Chondrocyte (in vitro differentiated cells): Measurements from ENCODE around the gene CKM. TPM values are rescaled to one million over a fixed set of nuclear protein-coding genes. Genes with fewer than 3 reads are reported as not detected.

Experiments
- DNase-seq: peaks from one replicate; pipeline ENCODE4 v3.0.0; 2021; ENCODE audit warnings: mixed read lengths, low spot score
- H3K27ac Mint-ChIP-seq: one replicate; pipeline ENCODE4 v1.8.0; 2021; ENCODE audit warnings: mild to moderate bottlenecking, moderate library complexity, mixed read lengths; ENCODE audit not compliant: unreplicated experiment
- H3K27me3 Mint-ChIP-seq: 2 replicates; pipeline ENCODE4 v1.8.0; 2021; ENCODE audit warnings: low read depth, mixed read lengths
- H3K36me3 Mint-ChIP-seq: 2 replicates; pipeline ENCODE4 v1.8.0; 2021; ENCODE audit warnings: low read depth, mixed read lengths
- H3K4me1 Mint-ChIP-seq: 2 replicates; pipeline ENCODE4 v1.8.0; 2021; ENCODE audit warnings: low read depth, mild to moderate bottlenecking, mixed read lengths
- H3K4me3 Mint-ChIP-seq: one replicate; pipeline ENCODE4 v1.8.0; 2021; ENCODE audit warnings: mild to moderate bottlenecking, moderate library complexity, mixed read lengths; ENCODE audit not compliant: unreplicated experiment
- H3K9me3 Mint-ChIP-seq: 2 replicates; pipeline ENCODE4 v1.8.0; 2021; ENCODE audit warnings: low read depth, mixed read lengths
- total RNA-seq: library from RNA; stranded (reverse); gene quantifications from 3 replicates; pipeline ENCODE4 v1.2.1, GENCODE V29; 2021
- TF ChIP-seq, protein P1 (sequence below): fragments of 200-600 bp; sonication (generic); IDR thresholded peaks from 2 replicates; pipeline ENCODE4 v1.5.0; 2021; ENCODE audit warnings: antibody characterized with exemption, mild to moderate bottlenecking, moderate library complexity

CKM gene
- total RNA-seq, 1 donor from 2014 or later: not detected

DNA sequence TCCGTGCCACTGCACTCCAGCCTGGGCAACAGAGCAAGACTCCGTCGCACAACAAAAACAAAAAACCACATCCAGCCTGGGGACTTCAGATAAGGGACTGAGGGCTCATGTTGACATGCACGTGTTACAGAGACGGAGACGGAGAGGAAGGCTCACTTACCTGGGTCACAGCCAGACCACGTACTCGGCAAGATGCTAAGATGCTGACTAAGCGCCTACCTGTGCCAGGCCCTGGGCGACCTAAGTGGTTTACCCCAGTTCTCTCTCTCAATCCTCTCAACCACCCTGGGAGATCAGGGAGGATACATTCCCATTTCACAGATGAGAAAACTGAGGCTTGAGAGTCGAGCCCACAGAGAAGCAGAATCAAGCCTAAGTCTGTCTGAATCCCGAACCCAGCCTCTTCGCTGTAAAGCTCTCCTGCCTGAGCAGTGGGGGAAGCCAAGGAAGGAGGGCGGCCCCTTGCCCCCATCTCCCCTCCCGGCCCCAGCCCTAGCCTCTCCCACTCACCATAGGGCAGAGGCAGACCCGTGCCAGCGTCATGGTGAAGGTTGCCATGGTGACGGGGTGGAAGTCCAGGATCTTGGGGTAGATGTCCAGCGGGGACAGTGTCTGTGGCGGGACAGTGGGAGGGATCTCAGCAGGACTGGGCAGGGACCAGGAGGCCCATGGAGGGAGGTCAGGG, 34.2 kb upstream of the CKM start:
- H3K9me3 Mint-ChIP-seq: no peaks in the 10 kb centered on the region
- TF ChIP-seq, protein P1, sequence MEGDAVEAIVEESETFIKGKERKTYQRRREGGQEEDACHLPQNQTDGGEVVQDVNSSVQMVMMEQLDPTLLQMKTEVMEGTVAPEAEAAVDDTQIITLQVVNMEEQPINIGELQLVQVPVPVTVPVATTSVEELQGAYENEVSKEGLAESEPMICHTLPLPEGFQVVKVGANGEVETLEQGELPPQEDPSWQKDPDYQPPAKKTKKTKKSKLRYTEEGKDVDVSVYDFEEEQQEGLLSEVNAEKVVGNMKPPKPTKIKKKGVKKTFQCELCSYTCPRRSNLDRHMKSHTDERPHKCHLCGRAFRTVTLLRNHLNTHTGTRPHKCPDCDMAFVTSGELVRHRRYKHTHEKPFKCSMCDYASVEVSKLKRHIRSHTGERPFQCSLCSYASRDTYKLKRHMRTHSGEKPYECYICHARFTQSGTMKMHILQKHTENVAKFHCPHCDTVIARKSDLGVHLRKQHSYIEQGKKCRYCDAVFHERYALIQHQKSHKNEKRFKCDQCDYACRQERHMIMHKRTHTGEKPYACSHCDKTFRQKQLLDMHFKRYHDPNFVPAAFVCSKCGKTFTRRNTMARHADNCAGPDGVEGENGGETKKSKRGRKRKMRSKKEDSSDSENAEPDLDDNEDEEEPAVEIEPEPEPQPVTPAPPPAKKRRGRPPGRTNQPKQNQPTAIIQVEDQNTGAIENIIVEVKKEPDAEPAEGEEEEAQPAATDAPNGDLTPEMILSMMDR: no peak

DNA sequence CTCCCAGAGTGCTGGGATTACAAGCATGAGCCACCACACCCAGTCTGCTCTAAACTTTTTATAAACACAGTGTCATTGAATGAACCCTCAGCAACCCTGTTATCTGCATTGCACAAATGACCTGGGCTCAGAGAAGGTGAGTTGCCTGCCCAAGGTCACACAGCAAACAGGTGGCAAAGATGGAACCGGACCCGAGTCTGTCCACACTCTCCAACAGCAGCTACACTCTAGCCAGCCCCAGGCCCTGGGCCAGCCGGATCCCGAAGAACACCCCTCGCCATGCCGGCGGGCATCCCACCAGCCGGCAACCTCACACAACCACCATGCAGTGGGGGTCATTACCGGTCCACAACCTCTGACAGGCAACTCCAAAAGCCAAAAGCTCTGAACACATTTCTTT, 33.2 kb upstream of the CKM start:
- Mint-ChIP-seq H3K36me3 (peaks cover 18% of the 10 kb centered on the region), H3K4me3 (no peak overlapping the region), H3K27me3 (no peaks in the 10 kb centered on the region), H3K27ac (no peak overlapping the region), H3K9me3 (no peaks in the 10 kb centered on the region), H3K4me1 (no peaks in the 10 kb centered on the region)
- DNase-seq: no peak
- TF ChIP-seq, protein P1: no peak

More for the DNA sequence above, 34.2 kb upstream of the CKM start:
- no peak for DNase-seq
- Mint-ChIP-seq H3K27ac (no peak overlapping the region), H3K36me3 (peaks cover 23% of the 10 kb centered on the region), H3K4me1 (no peaks in the 10 kb centered on the region), H3K27me3 (no peaks in the 10 kb centered on the region), H3K4me3 (no peak overlapping the region)

DNA sequence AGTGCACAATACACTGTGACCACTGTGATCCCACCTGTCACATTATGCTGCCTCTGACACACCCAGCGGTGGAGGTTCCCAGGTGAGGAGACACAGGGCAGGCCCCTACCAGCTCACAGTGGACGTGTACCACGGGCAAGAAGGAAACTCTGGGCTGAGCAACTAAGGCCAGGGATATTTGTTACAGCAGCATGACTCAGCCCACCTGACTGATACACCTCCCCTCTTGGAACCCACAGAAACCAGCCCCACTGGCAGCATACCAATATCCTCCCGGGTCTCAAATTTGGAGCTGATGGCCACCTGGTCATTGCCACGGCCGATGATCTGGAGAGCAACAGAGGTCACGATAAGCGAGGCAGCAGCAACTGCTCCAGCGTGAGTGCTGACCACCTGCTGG, 32.7 kb upstream of the CKM start:
- TF ChIP-seq, protein P1: no peak
- Mint-ChIP-seq H3K4me3 (no peak overlapping the region), H3K4me1 (no peaks in the 10 kb centered on the region), H3K27ac (no peak overlapping the region), H3K27me3 (no peaks in the 10 kb centered on the region), H3K36me3 (peaks cover 21% of the 10 kb centered on the region), H3K9me3 (no peaks in the 10 kb centered on the region)
- DNase-seq: no peak

DNA sequence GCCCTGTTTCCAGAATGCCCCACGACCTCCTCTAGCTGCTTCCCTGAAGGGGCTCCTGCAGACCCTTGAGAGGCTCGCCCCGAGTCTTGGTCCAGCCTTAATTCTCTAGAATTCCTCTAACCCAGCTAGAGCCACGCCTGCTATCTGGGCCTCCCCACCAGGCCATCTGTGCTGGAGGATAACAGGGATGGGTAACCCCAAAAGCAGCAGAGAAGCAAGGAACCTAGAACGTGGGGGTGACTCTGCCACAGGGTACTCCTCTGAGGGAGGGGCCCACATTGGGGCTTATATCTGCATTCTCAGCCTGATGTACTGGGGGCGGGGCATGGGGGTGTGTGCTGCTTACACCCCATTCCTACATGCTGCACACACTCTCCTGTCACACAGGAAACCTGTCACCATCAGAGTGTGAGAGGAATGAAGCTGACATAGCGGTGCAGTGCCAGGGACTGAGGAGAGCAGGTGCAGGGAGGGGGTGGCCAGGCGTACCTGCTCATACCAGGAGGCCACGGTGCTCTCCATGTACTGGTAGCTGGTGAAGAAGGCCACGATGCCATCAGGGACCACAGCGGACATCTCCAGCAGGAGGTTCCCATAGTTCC, 31.7 kb upstream of the CKM start:
- H3K4me1 Mint-ChIP-seq: no peaks in the 10 kb centered on the region
- TF ChIP-seq, protein P1: no peak
- no peak overlapping the region for H3K4me3 Mint-ChIP-seq
- no peaks in the 10 kb centered on the region for H3K9me3 Mint-ChIP-seq
- H3K27me3 Mint-ChIP-seq: no peaks in the 10 kb centered on the region
- peaks cover 23% of the 10 kb centered on the region for H3K36me3 Mint-ChIP-seq
- no peak for DNase-seq
- H3K27ac Mint-ChIP-seq: no peak overlapping the region

DNA sequence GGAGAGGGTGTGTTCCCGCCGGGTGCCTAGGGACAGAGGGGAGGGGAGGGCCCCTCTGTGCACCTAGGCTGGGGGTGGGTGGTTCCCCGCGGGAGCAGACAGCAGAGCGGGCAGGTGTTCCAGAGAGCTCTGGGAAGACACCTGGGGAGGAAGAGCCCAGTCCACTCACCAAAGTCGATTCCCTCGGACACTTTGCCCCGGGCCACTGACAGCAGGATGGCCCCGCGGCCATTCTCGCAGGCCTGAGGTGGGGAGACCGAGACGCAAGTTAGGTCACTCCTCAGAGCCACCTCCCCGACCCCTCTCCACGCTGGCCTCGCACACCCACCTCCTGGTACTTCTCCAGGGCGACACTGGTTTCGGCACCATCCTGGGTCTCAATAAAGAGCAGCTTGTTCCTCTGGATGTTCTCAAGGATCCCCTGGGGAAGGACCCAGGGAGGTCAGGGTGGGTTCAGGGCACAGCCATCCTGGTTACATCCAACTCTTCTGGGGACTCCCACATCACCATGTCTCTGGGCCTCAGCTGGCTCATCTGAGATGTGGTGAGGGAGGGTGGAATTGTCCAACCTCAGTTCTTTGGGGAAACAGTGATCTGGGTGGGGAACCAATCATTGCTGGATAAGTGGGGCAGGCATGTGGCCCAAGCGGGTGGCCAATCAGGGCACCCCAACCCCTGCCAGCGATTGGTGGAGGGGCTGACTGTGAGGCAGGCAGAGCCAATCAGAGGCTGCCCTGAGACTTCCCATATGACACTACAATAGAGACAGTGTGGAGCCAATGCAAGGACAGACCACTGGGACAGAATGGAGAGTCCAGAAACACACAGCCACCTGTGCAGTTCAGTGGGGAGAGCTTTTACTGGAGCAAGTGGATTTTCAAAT, 30.5 kb upstream of the CKM start:
- H3K27me3 Mint-ChIP-seq: no peaks in the 10 kb centered on the region

More for the DNA sequence above, 30.5 kb upstream of the CKM start:
- H3K36me3 Mint-ChIP-seq: peaks cover 26% of the 10 kb centered on the region
- TF ChIP-seq, protein P1: no peak
- H3K4me3 Mint-ChIP-seq: no peak overlapping the region
- no peaks in the 10 kb centered on the region for H3K4me1 Mint-ChIP-seq
- H3K9me3 Mint-ChIP-seq: no peaks in the 10 kb centered on the region
- peak; percentile 81 for DNase-seq
- H3K27ac Mint-ChIP-seq: no peak overlapping the region
